HG02943 (cell line): ENCODE measurements around the gene TPM3.
"Not testable (repeated sequence)": the region's sequence is repeated elsewhere in the genome, so short reads cannot be mapped to it uniquely, and the experiment has no call there.

Source experiments
- ATAC-seq: cut with Tn5 transposase; IDR thresholded peaks from one replicate; pipeline ENCODE4 v1.9.1; 2021; ENCODE audit warnings: mild to moderate bottlenecking, low read depth, moderate library complexity; ENCODE audit not compliant: unreplicated experiment

Gene TPM3

DNA sequence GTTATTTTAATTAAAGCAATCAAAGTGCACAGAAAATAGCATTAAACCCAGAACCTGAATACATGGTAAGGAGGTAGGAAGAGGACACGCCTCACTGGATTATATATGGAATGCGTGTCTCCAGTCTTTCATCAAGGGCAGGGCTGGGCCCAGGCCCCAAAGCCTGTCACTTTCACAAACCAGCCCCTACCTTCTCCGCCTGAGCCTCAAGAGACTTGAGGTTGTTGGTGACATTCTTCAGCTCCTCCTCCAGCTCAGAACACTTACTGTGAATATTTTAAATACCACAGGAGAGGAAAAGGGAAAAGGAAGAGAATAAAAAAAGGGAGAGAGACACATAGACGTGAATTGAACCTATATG lies 20.7 kb downstream of the TPM3 start:
- ATAC-seq: no peak

DNA sequence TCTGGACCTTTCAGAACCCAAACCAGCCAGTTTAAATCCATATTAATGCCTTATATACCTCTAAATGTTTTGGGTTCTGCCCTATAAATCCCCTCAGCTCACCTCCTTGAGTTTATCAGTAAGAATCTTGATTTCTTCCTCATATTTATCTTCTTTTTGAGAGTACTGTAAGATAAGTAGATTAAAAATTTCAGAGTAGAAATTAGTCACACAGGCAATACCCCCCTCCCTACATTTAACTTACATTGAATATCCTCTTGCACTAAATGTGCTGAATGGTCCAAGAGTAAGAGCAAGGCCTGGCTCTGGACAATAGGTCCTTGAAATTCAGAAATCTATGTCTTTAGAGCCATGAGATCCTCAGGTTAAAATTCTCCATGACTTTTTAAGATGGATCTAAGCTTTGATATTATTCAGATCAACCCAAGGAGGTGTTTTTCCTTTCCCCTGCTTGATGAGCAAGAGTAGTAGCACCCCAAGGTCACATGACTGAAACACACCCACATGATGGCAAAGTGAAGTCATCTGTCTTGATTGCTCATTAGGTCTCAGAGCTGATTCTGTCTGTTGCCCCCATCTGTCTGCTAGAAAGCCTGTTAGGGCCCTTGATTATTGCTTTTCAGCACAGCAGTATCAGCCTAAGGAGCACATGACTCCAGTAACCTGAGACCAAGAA lies 21.2 kb downstream of the TPM3 start:
- ATAC-seq: no peak

DNA sequence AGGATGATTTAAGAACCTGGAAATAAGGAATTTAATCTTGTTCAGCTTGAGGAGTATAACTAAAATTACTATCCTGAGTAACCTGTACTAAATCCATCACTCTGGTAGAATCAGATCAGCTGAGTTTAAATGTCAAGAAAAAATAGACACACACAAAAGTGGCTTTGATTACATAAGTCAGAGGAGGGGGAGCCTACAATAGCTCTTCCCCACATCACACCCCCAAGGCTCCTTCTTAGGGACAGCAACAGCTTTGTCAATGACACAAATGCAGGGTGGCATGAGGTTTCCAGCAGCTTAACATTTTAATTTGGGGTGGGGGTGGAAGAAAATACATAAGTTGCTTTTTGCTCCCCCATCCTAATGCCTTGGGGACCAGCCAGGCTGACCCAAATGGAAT lies 24.4 kb downstream of the TPM3 start:
- no peak for ATAC-seq

DNA sequence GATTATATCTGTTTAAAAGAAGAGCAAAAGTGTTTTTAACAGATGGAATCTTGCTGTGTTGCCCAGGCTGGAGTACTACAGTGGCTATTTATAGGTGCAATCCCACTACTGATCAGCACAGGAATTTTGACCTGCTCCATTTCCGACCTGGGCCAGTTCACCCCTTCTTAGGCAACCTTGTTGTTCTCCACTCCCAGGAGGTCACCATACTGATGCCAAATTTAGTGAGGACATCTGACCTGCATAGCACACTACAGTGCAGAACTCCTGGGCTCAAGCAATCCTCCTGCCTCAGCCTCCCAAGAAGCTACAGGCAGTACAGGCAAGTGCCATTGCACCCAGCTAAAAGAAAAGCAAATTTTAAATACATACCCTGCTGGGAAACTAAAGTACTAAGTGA lies 25.7 kb downstream of the TPM3 start:
- ATAC-seq: no peak

DNA sequence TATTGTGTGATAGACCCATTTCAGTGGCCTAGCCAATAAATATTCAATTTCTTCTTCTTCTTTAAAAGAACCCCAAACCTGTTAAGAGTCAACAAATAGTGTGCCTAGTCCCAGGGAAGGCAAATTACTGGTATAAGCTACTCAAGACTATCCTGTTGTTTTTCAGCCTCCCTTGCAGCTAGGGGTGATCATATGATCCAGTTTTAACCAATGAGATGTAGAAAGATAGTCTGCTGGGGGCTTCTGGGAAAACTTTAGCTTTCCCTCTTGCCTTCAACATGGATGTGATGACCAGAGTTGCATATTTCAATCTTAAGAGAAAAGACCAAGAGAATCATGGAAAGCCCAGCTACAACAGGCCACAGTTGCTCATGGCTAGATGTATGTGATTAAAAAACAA lies 32.3 kb downstream of the TPM3 start:
- ATAC-seq: no peak

DNA sequence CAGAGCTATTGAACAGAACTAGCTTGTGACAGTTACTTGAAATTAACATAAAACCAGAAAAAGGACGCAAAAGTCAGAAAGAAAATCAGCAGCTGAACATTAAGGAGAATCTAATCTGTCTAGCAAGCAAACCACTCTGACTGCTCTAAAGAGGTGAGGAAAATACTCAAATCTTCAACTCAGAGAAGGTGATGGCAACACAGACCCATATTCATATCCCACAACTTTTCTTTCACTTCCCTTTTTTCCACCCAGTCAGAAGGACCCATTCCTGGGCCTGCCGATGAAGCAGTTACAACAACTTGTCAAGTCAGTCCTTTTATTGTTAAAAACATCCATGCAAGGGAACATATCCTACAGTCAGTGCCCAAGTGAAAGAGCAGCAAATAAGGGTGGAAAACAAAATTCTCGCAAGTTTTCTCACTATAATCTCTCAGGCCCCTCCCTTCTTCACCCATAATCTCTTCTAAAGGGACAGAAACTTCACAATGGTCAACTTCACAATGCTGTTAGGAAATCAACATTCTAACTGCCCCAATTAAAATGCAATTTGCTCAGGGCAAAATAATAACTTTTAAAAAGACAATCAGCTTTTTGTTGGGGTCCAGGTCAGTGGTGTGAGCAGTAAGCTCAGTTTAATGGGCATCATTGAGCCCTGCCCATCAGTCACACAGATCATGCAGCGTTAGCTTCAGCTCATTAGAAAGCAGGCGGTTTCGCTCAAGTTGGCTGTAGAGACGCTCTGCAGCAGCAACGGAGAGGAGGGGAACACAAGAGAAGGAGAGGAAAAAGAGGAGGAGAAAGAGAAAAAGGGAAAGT lies 33.4 kb downstream of the TPM3 start:
- no peak for ATAC-seq

DNA sequence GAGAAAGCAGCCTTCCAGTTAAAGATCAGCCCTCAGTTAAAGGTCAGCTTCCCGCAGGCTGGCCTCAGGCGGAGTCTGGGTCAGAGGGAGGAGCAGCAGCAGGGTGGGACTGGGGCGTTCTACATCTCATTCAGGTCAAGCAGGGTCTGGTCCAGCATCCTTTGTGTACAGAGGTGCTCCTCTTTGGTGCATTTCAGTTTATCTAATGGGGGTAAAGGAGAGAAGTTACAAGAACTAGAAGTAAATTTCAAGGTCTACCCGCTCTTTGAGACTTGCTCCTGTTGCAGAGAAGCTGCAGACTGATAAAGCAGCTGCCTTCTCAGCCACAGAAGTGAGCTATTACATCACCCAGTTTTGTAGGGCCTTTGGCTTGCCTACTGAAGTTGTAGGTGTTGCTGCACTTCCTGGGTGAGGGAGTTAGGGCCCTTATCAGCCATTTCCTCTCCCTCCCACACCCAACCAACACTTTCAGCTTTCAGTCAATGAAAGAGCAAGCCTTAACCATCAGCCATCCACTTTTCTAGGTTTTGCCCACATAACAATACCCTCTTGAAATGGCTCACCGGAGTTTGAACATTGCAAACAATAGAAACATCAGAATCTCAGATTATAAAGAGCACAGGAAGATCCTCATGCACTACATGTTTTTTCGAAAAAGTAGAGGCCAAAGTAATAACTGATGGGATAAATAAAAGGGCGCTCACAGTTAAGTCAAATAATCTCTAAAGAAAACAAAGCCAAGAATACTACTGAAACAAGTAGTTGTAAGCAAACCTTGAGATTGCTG lies 34.2 kb downstream of the TPM3 start:
- ATAC-seq: no peak

DNA sequence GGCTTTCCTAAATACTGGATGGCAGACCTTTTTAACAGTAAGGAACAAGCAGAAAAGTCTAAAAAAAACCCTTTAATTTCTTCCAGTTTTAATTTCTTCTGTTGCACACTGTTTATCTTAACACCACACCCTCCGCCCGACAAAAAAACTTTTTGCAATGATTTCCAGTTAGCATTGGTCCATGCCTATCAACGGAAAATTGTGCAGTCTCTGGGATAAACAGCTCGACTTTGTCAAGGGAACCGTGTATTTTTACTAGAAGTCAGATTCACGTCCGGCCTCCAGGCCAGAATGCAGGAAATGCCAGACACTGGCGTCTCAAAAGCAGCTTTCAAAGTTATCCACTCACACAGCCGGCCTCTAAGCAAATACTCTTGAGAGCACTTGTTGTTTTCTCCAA lies 36.6 kb downstream of the TPM3 start:
- no peak for ATAC-seq

DNA sequence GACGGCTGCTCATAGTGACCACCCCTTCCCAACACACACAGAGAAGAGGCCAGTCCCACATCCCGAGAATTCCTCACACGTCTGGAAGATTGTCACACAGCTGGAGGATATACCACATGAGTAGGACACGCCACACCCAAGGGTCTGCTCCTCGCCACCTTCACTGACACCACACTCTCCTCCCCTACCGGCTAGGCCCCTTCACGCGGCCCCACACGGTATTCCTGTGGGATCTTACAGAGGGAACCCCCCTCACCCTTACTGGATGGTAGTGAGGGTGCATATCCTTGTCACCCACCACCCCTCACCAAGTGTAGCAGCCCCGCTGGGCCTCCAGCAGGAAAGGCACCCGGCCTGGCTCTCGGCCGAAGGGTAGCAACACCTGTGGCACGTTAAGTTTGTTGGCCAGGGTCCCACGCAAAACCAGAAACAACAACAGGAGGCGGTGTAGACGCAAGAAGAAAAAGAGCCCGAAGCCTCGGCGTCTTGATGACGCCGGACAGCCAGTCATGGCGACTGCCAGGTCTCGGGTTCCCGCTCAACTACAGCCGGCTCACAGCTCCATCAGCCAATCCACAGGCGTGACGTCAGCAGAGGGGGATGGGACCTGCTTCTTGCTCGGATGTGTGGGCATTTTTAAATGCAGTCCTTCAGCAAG lies 37.2 kb downstream of the TPM3 start, which contains the start of gene NUP210L:
TSS of gene NUP210L (minus strand) at position 540 of the 658 bp plus-strand sequence.
- ATAC-seq: no peak

DNA sequence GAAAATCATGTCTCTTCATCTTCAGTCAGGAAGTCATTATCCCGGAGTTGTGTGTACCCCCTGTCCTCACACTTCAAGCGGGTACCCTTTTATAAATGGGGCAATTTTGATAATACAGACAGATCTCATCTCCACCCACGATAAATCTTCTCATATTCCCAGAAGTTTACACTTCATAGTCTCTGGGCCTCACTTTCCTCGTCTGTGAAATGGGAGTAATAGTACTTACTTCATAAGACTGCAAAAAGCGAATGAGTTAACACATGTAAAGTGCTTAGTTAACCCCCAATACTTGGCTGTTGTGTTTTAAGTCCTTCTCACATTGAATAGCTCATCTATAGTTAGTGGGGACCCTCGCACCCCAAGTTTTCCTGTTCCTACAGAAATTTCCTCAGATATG lies 37.8 kb downstream of the TPM3 start:
- ATAC-seq: no peak

DNA sequence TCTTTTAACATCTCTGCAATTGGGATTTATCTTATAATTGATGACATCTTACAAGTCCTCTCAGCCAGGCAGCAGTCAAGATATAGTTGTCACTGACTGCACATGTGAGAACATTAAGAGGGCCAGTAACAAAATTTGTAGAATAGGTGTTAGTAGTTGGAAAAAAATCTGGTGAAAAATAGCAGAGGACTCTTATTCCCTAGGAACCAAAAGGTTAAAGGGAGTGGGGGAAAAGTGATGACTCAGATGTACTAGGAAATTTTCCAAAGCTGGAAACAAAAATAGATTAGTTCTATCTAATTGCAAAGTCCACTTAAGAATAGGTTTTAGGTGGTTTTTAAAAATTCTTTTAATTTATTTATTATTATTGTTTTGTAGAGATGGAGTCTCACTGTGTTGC lies 40.6 kb downstream of the TPM3 start:
- no peak for ATAC-seq

DNA sequence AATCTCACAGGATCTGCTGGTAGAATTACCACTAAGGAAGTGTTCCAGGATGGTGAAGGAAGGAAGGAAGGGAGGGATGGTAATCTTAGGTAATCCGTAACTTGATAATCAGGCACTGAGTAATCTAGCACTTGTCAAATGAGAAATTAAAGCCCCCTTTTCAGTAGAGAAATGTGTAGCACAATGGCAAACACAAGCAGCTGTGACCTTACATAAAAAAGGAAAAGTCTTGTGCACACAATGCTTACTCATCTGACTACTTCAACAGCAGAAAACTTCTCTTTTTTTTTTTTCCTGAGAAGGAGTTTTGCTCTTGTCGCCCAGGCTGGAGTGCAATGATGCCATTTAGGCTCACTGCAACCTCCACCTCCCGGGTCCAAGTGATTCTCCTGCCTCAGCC lies 43.1 kb downstream of the TPM3 start:
- no peak for ATAC-seq

DNA sequence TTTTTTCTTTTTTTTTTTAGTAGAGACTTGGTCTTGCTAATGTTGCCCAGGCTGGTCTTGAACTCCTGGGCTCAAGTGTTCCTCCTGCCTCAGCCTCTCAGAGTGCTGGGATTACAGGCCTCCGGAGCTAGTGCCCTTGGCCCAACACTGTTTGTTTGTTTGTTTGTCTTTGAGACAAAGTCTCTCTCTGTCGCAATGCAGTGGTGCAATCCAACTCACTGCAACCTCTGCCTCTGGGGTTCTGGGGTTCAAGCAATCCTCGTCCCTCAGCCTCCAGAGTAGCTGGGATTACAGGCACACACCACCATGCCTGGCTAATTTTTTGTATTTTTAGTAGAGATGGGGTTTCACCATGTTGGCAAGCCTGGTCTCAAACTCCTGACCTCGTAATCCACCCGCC lies 44.4 kb downstream of the TPM3 start:
- ATAC-seq: not testable (repeated sequence)

DNA sequence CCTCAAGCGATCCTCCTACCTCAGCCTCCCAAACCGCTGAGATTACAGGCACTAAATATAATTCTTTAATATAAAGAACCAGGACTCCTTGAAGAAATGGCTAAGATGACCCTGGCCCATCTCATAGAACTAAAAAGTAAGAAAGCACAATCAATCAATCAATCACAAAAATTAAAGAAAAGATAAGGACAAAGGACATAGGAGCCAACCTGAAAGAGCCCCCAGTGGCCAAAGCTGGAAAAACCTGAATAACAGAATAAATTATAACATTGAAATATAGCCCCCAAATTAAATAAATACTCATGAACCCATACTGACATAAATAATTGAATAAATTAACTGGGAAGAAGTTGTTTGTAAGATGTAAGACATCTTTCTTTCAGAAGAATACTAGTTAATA lies 45.9 kb downstream of the TPM3 start:
- ATAC-seq: no peak

DNA sequence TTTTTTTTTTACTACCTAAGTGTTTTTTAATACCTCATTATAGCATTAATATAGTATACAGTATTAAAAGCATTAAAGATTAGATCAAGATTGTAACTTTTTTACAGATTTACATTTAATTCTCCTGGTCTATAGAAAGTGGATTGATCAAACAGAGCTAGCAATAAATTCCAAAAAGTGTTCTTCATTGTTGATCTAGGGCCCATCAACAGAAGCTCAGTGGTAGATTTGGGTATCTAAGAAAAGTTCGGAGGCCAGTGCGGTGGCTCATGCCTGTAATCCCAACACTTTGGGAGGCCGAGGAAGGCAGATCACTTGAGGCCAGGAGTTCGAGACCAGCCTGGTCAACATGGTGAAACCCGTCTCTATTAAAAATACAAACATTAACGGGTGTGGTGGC lies 49.5 kb downstream of the TPM3 start:
- no peak for ATAC-seq

DNA sequence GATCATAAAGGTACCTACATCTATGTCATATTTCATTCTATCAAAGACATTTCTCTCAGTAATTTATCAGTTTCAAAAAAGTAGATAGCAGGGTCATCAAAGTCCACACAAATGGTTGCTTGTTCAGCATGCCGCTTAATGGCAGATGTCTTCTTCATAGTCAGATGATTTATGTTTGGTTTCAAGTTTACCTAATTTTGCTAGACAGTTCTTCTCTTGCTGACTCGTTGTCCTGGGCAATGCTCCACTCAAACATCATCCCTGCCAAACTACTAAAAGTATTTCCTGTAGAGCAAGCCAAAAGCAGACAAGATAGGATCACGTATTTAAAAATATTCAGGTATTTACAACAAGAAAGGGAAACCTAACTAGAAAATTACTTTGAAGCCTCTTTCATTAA lies 50.7 kb downstream of the TPM3 start:
- ATAC-seq: no peak

DNA sequence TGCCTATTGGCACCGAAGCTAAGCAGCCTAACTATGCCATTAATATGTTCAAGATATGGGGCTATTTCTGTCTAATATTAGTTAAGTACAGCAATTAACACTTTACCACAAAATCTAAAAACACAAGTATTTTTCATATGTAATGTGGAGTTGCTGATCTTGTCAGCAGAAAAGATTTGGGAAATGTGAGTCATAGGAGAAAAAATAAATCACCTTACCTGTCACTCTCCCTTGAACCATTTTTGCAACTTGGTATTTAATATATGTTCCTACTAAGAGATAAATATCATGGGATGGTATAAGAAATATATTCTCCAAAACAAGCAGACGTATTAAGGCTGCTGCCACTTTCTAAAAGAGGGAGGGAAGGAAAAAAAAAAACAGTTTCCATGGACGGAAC lies 54.0 kb downstream of the TPM3 start:
- ATAC-seq: no peak

DNA sequence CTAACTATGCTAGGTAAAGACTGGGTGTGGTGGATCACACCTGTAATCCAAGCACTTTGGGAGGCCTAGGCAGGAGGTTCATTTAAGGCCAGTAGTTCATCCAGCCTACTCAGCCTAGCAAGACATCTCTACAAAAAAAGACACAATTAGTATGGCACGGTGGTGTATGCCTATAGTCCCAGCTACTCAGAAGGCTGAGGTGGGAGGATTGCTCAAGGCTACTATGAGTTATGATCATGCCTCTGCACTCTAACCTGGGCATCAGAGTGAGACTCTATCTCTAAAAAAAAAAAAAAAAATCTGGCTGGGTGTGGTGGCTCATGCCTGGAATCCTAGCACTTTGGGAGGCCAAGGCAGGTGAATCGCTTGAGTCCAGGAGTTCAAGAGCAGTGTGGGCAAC lies 58.6 kb downstream of the TPM3 start:
- no peak for ATAC-seq

DNA sequence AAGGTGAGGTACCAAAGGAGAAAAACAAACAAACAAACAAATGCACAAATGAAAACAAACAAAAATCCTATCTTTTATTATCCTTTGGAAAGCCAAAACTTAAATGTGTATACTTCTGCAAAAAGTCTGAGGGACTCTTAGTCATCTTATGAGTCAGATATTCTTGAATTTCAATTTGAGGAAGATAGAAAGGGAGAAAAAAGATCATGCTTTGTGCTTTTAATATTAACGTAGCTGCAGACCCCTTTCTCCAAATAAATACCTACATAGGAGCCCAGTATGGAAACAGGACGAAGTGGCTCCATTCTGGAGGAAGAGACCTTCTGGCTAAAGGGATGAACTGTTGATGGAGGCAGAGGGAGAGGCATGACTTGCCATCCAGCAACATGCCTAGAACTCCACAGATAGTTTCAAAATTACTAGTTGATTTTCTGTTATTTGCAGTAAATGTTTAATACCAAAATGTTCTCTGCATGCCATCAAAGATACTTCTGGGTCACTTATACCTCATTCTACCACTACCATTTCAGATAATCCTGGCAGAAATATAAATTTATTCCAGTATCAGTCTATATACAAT lies 62.4 kb downstream of the TPM3 start:
- no peak for ATAC-seq

DNA sequence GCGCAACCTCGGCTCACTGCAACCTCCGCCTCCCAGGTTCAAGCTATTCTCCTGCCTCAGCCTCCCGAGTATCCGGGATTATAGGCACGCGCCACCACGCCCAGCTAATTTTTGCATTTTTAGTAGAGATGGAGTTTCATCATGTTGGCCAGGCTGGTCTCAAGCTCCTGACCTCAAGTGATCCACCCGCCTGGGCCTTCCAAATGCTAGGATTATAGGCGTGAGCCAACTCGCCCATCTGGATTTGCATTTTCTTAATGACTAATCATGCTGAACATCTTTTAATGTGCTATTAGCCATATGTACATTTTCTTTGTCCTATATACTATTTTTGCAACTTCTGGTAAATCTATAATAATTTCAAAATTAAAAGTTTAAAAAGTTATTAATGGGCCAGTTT lies 68.7 kb downstream of the TPM3 start:
- not testable (repeated sequence) for ATAC-seq

DNA sequence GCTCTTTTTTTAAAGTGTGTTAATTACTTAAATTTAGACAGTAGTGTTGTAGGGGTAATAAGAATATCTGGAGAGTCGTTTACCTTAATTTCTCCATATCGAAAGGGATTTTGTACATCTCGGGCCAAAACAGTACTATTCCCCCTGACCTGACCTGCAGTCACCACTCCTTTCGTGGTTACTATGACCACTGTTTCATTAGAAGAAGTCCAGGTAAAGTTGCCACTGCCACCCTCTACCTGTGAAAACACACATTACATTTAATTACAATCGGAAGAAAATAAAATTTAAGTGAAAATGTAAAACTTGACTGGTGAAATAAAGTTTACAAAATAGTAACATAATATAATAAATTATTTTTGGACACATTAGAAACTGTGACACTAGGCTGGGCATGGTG lies 74.3 kb downstream of the TPM3 start:
- no peak for ATAC-seq
